ENCODE measurements around the gene MATR3. TPM values are rescaled to one million over a fixed set of nuclear protein-coding genes. Genes with fewer than 3 reads are reported as not detected.
A peak's percentile ranks its signal among the peaks of the same experiment; 100 is the strongest.

Gene MATR3
- total RNA-seq, 6 experiments from 2014 or later, result 117 to 179 (median 140) TPM

GRCh38 chr5:139285651-139286392, 7.7 kb upstream of the MATR3 start:
- H3K27ac Mint-ChIP-seq, result no peak overlapping the region
- DNase-seq, result no peak
- H3K27me3 Mint-ChIP-seq (ENCODE audit: insufficient read depth), result no peaks in the 10 kb centered on the region
- peaks cover 50% of the 10 kb centered on the region for H3K36me3 Mint-ChIP-seq (ENCODE audit: low read depth)
- no peaks in the 10 kb centered on the region for H3K9me3 Mint-ChIP-seq
- no peak overlapping the region for H3K4me3 Mint-ChIP-seq
- peaks cover 19% of the 10 kb centered on the region for H3K4me1 Mint-ChIP-seq (ENCODE audit: low read depth)
- TF ChIP-seq, protein P1, sequence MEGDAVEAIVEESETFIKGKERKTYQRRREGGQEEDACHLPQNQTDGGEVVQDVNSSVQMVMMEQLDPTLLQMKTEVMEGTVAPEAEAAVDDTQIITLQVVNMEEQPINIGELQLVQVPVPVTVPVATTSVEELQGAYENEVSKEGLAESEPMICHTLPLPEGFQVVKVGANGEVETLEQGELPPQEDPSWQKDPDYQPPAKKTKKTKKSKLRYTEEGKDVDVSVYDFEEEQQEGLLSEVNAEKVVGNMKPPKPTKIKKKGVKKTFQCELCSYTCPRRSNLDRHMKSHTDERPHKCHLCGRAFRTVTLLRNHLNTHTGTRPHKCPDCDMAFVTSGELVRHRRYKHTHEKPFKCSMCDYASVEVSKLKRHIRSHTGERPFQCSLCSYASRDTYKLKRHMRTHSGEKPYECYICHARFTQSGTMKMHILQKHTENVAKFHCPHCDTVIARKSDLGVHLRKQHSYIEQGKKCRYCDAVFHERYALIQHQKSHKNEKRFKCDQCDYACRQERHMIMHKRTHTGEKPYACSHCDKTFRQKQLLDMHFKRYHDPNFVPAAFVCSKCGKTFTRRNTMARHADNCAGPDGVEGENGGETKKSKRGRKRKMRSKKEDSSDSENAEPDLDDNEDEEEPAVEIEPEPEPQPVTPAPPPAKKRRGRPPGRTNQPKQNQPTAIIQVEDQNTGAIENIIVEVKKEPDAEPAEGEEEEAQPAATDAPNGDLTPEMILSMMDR (IDR thresholded peaks at IDR 0.05), result no peak

GRCh38 chr5:139287890-139288635, 5.5 kb upstream of the MATR3 start:
- no peak overlapping the region; the same call in 1 of the 2 replicates for H3K27ac Mint-ChIP-seq
- H3K36me3 Mint-ChIP-seq (ENCODE audit: low read depth), result peaks cover 49% of the 10 kb centered on the region
- no peak for DNase-seq
- H3K4me1 Mint-ChIP-seq (ENCODE audit: low read depth), result 0 out of 2 replicates have a peak, but pooled peaks cover 5% of the 10 kb centered on the region
- TF ChIP-seq, protein P1 (IDR thresholded peaks at IDR 0.05), result no peak
- H3K4me3 Mint-ChIP-seq, result no peak overlapping the region
- no peaks in the 10 kb centered on the region for H3K9me3 Mint-ChIP-seq
- no peaks in the 10 kb centered on the region for H3K27me3 Mint-ChIP-seq (ENCODE audit: insufficient read depth)

DNA sequence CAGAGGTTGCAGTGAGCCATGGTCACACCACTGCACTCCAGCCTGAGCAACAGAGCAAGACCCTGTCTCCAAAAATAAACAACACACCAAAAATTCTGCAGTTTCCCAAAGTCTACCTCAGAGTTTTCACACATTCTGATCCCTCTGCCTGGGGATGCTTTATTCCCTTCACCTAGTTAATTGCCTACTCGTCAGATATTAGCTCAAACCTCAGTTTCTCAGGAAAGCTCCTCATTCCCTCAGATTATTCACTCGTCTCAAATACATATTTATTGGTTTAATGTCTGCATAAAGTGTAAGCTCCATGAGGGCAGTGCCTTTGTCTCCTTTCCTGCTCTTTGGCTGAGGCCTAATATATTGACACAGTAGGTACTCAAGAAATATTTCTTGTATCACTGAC, 2.5 kb upstream of the MATR3 start:
- Mint-ChIP-seq H3K27me3 (ENCODE audit: insufficient read depth) (no peaks in the 10 kb centered on the region; the same call in 1 of the 2 replicates), H3K27ac (no peak overlapping the region), H3K9me3 (no peaks in the 10 kb centered on the region), H3K4me3 (no peak overlapping the region), H3K4me1 (ENCODE audit: low read depth) (peaks cover 13% of the 10 kb centered on the region), H3K36me3 (ENCODE audit: low read depth) (peaks cover 46% of the 10 kb centered on the region)
- TF ChIP-seq, protein P1 (IDR thresholded peaks at IDR 0.05), result no peak
- no peak for DNase-seq

DNA sequence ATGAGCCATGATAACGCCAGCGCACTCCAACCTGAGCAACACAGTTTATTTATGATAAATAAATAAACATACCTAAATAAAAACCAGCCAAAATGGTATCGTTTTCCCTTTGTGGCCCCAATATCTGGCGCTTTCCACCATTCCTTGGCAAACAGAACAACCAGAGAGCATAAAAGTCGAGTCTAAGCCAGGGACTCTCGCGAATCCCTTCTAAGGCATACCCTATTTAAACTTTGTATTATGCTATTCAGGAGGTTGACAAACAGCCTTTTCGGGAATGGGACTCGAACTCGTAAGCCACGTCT, 386 bp upstream of the MATR3 start:
- peaks cover 34% of the 10 kb centered on the region for H3K36me3 Mint-ChIP-seq (ENCODE audit: low read depth)
- no peaks in the 10 kb centered on the region; the same call in 1 of the 2 replicates for H3K27me3 Mint-ChIP-seq (ENCODE audit: insufficient read depth)
- H3K27ac Mint-ChIP-seq, result peak overlapping the region; percentile 99
- H3K4me1 Mint-ChIP-seq (ENCODE audit: low read depth), result peaks cover 31% of the 10 kb centered on the region
- no peak for DNase-seq
- no peaks in the 10 kb centered on the region for H3K9me3 Mint-ChIP-seq
- TF ChIP-seq, protein P1 (IDR thresholded peaks at IDR 0.05), result no peak
- peak overlapping the region; percentile 99 for H3K4me3 Mint-ChIP-seq

GRCh38 chr5:139294374-139295165, 1.0 kb downstream of the MATR3 start:
- peak; percentile 60 for DNase-seq
- Mint-ChIP-seq H3K36me3 (ENCODE audit: low read depth) (peaks cover 31% of the 10 kb centered on the region), H3K4me3 (peak overlapping the region; percentile 99), H3K27ac (peak overlapping the region; percentile 99), H3K27me3 (ENCODE audit: insufficient read depth) (no peaks in the 10 kb centered on the region; the same call in 1 of the 2 replicates), H3K4me1 (ENCODE audit: low read depth) (peaks cover 42% of the 10 kb centered on the region), H3K9me3 (no peaks in the 10 kb centered on the region)
- TF ChIP-seq, protein P1 (IDR thresholded peaks at IDR 0.05), result peak; percentile 69

Data from HFFc6 (cell line).